Karpas-422 (cell line): ENCODE measurements around the gene ANKRD37. TPM values are rescaled to one million over a fixed set of nuclear protein-coding genes. Genes with fewer than 3 reads are reported as not detected.
"Not testable (repeated sequence)": the region's sequence is repeated elsewhere in the genome, so short reads cannot be mapped to it uniquely, and the experiment has no call there.

Experiments
- DNase-seq: peaks from one replicate; pipeline ENCODE4 v3.0.0-alpha.2; 2015
- H2AFZ ChIP-seq: fragments of 200-600 bp; sonication (generic); 2 replicates; pipeline ENCODE4 v1.6.1; 2014; ENCODE audit warnings: antibody characterized with exemption, low read length, mixed read lengths
- H3K27ac ChIP-seq: fragments of 200-600 bp; sonication (generic); 2 replicates; pipeline ENCODE4 v1.5.1; 2014; ENCODE audit warnings: mild to moderate bottlenecking, low read length, moderate library complexity
- H3K27me3 ChIP-seq: fragments of 200-600 bp; sonication (generic); 2 replicates; pipeline ENCODE4 v1.6.1; 2014; ENCODE audit warnings: low read length, mixed read lengths
- H3K36me3 ChIP-seq: fragments of 200-600 bp; sonication (generic); 2 replicates; pipeline ENCODE4 v1.6.1; 2014; ENCODE audit warnings: low read length, mixed read lengths; ENCODE audit not compliant: insufficient read depth
- H3K4me1 ChIP-seq: fragments of 200-600 bp; sonication (generic); 2 replicates; pipeline ENCODE4 v1.6.1; 2014; ENCODE audit warnings: mild to moderate bottlenecking, low read length, mixed read lengths
- H3K4me2 ChIP-seq: fragments of 200-600 bp; sonication (generic); 2 replicates; pipeline ENCODE4 v1.6.1; 2014; ENCODE audit warnings: low read length, low read depth, mild to moderate bottlenecking; ENCODE audit not compliant: poor library complexity, severe bottlenecking
- H3K4me3 ChIP-seq: fragments of 200-600 bp; sonication (generic); 2 replicates; pipeline ENCODE4 v1.5.1; 2014; ENCODE audit warnings: mild to moderate bottlenecking, antibody characterized with exemption, low read length, mixed read lengths
- H3K79me2 ChIP-seq: fragments of 200-600 bp; sonication (generic); 2 replicates; pipeline ENCODE4 v1.6.1; 2014; ENCODE audit warnings: mild to moderate bottlenecking, low read length, mixed read lengths
- H3K9ac ChIP-seq: fragments of 200-600 bp; sonication (generic); 2 replicates; pipeline ENCODE4 v1.6.0; 2014; ENCODE audit warnings: low read length
- H3K9me2 ChIP-seq: fragments of 200-600 bp; sonication (generic), shearing (Covaris generic); replicated peaks from 2 replicates; pipeline ENCODE4 v1.6.0; 2014; ENCODE audit warnings: mild to moderate bottlenecking, low read length, moderate library complexity; ENCODE audit not compliant: insufficient read depth
- H3K9me3 ChIP-seq: fragments of 300-700, 200-600 bp; sonication (generic); 2 replicates; pipeline ENCODE4 v1.6.1; 2014; ENCODE audit warnings: low read length, mixed read lengths
- H4K20me1 ChIP-seq: fragments of 200-600 bp; sonication (generic); 2 replicates; pipeline ENCODE4 v1.6.1; 2014; ENCODE audit warnings: mild to moderate bottlenecking, antibody characterized with exemption, low read length, low read depth; ENCODE audit not compliant: insufficient read depth
- total RNA-seq: library from RNA; depleted of rRNA; stranded (reverse); fragments of >200 nt; shearing (Covaris generic); gene quantifications from 2 replicates; pipeline ENCODE4 v1.2.3, GENCODE V29; 2014; ENCODE audit warnings: low replicate concordance

Gene ANKRD37
- total RNA-seq, 1 experiment from 2014 or later, result 26.6 TPM

DNA sequence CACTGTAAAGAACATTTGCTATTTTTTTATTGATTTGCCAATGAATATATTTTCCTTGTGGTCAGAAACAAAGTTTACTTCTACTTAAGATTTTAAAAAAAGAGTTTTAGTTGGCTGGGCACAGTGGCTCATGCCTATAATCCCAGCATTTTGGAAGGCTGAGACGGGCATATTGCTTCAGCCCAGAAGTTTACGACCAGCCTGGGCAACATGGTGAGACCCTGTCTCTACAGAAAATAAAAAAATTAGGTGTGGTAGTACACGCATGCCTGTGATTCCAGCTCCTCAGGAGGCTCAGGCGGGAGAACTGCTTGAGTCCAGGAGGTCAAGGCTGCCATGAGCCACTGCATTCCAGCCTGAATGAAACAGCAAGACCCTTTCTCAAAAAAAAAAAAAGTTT is 37.7 kb upstream of the ANKRD37 start:
- Histone ChIP-seq H3K27ac (no peak overlapping the region), H3K9ac (no peak overlapping the region), H3K9me3 (no peaks in the 10 kb centered on the region), H2AFZ (no peak overlapping the region), H3K79me2 (no peaks in the 10 kb centered on the region), H3K4me2 (no peak overlapping the region), H4K20me1 (no peaks in the 10 kb centered on the region), H3K4me1 (no peaks in the 10 kb centered on the region), H3K9me2 (no peaks in the 10 kb centered on the region), H3K27me3 (no peaks in the 10 kb centered on the region), H3K36me3 (0 out of 2 replicates have a peak, but pooled peaks cover 2% of the 10 kb centered on the region), H3K4me3 (no peak overlapping the region)
- no peak for DNase-seq

DNA sequence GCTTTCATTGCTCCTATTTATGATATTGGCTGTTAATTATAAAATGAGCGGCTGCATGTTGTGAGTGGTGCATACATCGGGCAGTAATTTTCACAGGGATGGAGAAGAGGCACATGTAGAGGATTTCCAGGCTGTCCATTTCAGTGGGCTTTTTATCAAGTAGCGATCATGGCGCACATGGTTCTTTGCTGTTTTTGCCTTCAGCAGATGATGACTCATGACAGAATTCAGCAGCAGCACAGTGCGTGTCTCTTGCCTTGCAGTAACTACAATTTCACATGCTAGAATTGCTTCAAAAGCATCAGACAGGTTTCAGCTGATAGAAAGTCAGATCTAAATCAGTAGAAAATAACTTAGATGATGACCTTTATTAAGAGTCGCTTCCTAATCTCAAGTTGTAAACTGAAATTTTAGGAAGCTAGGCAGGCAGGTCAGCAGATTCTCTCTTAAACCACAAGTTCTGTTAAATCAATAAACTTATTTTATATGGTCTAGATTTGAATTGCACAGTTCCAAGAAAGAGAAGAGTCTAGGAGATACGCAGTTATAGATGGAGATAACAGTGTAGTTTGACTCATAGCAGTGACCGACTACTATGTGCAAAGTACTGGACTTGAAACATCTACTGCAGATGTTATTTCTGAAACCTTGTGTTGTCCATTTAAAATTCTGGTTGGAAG is 36.7 kb upstream of the ANKRD37 start:
- Histone ChIP-seq H3K9me3 (no peaks in the 10 kb centered on the region), H3K36me3 (0 out of 2 replicates have a peak, but pooled peaks cover 2% of the 10 kb centered on the region), H4K20me1 (no peaks in the 10 kb centered on the region), H3K4me3 (no peak overlapping the region), H3K9me2 (no peaks in the 10 kb centered on the region), H3K27me3 (no peaks in the 10 kb centered on the region), H2AFZ (no peak overlapping the region), H3K4me2 (no peak overlapping the region), H3K9ac (no peak overlapping the region), H3K27ac (no peak overlapping the region), H3K4me1 (no peaks in the 10 kb centered on the region), H3K79me2 (no peaks in the 10 kb centered on the region)
- DNase-seq, result no peak

DNA sequence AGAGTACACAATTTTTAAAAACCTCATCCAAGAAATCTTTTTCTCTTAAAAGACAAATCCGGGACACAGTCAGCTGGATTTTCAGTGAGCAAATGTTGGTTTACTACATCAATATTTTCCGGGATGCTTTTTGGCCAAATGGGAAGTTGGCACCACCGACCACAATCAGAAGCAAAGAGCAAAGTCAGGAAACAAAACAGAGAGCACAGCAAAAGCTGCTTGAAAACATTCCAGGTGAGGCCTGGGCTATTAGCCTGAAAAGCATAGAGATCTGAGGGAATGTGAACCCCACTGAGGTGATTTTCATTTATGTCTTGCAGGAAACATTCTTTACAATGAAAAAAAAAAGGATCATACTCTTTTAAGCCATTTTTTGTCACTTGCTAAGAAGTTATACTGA is 34.8 kb upstream of the ANKRD37 start:
- H3K79me2 ChIP-seq, result no peaks in the 10 kb centered on the region
- no peak overlapping the region for H3K9ac ChIP-seq
- no peak overlapping the region for H3K4me3 ChIP-seq
- no peak overlapping the region for H3K4me2 ChIP-seq
- no peaks in the 10 kb centered on the region for H3K27me3 ChIP-seq
- no peaks in the 10 kb centered on the region for H4K20me1 ChIP-seq
- no peaks in the 10 kb centered on the region for H3K9me3 ChIP-seq
- H3K4me1 ChIP-seq, result no peaks in the 10 kb centered on the region
- H3K27ac ChIP-seq, result no peak overlapping the region
- H3K36me3 ChIP-seq, result 0 out of 2 replicates have a peak, but pooled peaks cover 2% of the 10 kb centered on the region
- no peak overlapping the region for H2AFZ ChIP-seq
- no peaks in the 10 kb centered on the region for H3K9me2 ChIP-seq
- no peak for DNase-seq

DNA sequence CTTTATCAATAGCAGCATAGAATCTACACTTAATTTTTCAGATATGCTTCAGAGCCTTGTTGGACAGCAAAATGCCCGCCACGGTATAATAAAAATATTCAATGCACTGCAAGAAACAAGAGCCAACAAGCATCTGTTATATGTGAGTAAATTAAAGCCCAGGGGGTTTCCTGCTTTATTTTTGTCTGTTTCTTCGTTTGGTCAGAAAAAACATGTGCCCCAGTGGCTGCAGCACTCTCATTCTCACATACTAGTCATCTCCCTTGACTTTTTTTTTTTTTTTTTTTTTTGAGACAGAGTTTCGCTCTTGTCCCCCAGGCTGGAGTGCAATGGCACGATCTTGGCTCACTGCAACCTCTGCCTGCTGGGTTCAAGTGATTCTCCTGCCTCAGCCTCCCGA is 34.1 kb upstream of the ANKRD37 start:
- H3K9me3 ChIP-seq, H3K9me2 ChIP-seq, H3K27me3 ChIP-seq, H2AFZ ChIP-seq, H3K9ac ChIP-seq, H4K20me1 ChIP-seq, H3K27ac ChIP-seq, H3K79me2 ChIP-seq, H3K4me3 ChIP-seq, H3K4me2 ChIP-seq, H3K4me1 ChIP-seq, H3K36me3 ChIP-seq, DNase-seq: not testable (repeated sequence)

DNA sequence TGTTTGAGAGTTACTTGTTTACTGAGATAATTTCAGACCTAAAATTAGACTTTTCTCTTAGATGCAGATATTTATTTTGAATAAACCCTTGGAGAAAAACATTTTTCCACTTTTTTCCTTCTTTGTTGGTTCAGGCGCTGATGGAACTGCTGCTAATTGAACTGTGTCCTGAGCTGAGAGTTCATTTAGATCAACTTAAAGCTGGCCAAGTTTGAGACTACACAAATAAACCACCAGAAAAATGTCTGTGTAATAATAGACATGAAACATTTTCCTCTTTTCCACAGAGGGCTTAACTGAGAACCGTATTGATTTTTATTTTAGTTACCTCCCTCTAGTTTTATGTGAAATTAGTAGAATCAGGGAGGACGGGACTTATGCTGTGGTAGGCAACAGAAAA is 33.4 kb upstream of the ANKRD37 start:
- Histone ChIP-seq H3K9me2 (no peaks in the 10 kb centered on the region), H3K79me2 (no peaks in the 10 kb centered on the region), H3K4me1 (no peaks in the 10 kb centered on the region), H3K9ac (no peak overlapping the region), H3K27me3 (no peaks in the 10 kb centered on the region), H3K9me3 (no peaks in the 10 kb centered on the region), H3K27ac (no peak overlapping the region), H3K36me3 (0 out of 2 replicates have a peak, but pooled peaks cover 2% of the 10 kb centered on the region), H3K4me3 (no peak overlapping the region), H4K20me1 (no peaks in the 10 kb centered on the region), H2AFZ (no peak overlapping the region), H3K4me2 (no peak overlapping the region)
- DNase-seq, result no peak

DNA sequence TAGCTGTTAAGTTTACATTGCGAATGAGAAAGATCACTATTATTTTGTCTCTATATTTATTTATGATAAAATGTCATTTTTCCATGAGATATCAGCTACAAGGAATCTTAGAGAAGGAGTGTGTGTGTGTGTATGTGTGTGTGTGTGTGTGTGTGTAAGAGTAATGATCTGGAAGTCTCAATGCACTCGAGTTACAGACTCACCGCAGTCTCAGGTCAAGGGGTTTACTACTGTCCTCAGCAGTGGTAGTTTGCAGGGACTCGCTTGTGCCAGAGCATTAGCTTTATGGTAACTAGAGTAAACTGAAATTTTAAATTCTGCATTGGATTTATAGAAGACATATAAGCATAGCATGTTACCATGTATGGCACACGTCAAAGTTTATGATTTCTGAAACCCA is 31.8 kb upstream of the ANKRD37 start:
- Histone ChIP-seq H3K79me2 (no peaks in the 10 kb centered on the region), H4K20me1 (no peaks in the 10 kb centered on the region), H3K9me3 (no peaks in the 10 kb centered on the region), H3K4me2 (no peak overlapping the region), H3K4me1 (no peaks in the 10 kb centered on the region), H3K9ac (no peak overlapping the region), H3K9me2 (no peaks in the 10 kb centered on the region), H3K27me3 (no peaks in the 10 kb centered on the region), H3K4me3 (no peak overlapping the region), H2AFZ (no peak overlapping the region), H3K36me3 (0 out of 2 replicates have a peak, but pooled peaks cover under 1% of the 10 kb centered on the region), H3K27ac (no peak overlapping the region)
- no peak for DNase-seq

DNA sequence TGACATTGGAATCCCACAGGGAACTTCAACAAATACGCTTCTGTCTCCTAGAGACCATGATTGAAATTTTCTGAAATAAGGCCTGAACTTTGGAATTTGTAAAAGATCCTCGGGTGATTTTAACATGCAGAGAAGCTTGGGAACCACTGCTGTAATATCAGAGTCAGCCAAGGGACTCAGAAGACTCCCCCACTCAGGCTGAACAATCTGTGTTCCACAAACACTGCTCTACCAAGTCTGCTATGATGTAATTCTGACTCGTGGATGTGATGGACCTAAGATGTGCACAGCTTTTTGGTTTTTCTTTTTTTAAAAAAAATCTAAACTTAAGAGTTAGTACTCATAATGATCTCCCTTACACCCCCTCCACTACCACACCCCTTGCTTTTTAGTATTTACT is 26.9 kb upstream of the ANKRD37 start:
- Histone ChIP-seq H2AFZ (no peak overlapping the region), H3K9me3 (no peaks in the 10 kb centered on the region), H3K4me2 (no peak overlapping the region), H3K79me2 (no peaks in the 10 kb centered on the region), H3K36me3 (no peaks in the 10 kb centered on the region; the same call in none of the 2 replicates), H4K20me1 (no peaks in the 10 kb centered on the region), H3K27ac (no peak overlapping the region), H3K4me1 (no peaks in the 10 kb centered on the region), H3K27me3 (no peaks in the 10 kb centered on the region), H3K4me3 (no peak overlapping the region), H3K9me2 (no peaks in the 10 kb centered on the region), H3K9ac (no peak overlapping the region)
- DNase-seq, result no peak

DNA sequence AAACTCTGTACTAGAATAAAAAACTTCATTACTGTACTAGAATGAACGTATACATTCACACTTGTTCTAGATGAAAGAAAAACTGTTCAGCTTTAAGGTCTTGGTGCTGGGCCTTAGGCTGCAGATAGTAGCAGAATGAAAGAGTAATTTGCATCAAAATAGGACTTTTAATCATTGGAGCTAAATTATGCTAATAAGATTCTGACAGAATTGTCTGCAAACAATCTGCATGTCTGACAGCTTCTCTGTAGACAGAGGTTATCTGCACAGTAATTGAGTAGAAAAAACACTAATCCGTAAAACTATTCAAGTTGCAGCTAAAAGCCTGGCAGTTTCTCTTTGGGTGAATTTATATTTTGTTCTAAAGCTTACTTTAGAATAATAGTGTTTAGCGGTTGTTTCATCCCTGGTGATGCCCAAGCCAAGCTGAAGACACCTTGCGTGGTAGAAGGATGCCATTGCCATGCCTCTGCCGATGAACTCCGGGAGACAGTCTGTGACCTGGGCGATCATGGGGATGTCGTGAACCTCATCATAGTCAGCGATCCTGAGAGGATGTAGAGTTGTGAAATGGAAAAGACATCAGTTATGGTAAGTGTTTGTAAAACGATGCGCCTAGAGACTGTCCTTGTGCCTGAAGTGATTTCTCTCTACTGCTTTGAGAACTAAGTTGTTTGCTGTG is 26.2 kb upstream of the ANKRD37 start:
- H3K27ac ChIP-seq, result no peak overlapping the region
- H3K27me3 ChIP-seq, result no peaks in the 10 kb centered on the region
- H3K4me2 ChIP-seq, result no peak overlapping the region
- no peak for DNase-seq
- H3K4me1 ChIP-seq, result no peaks in the 10 kb centered on the region
- H3K4me3 ChIP-seq, result no peak overlapping the region
- H3K9me3 ChIP-seq, result no peaks in the 10 kb centered on the region
- no peaks in the 10 kb centered on the region for H4K20me1 ChIP-seq
- H3K36me3 ChIP-seq, result no peaks in the 10 kb centered on the region; the same call in none of the 2 replicates
- H3K9me2 ChIP-seq, result no peaks in the 10 kb centered on the region
- no peak overlapping the region for H2AFZ ChIP-seq
- no peak overlapping the region for H3K9ac ChIP-seq
- H3K79me2 ChIP-seq, result no peaks in the 10 kb centered on the region
